H4 (cell line): ENCODE measurements around the gene CEP350. TPM values are rescaled to one million over a fixed set of nuclear protein-coding genes. Genes with fewer than 3 reads are reported as not detected.

Experiments
- DNase-seq: peaks from one replicate; pipeline ENCODE4 v3.0.0-alpha.2; 2015; ENCODE audit warnings: low spot score
- total RNA-seq: library from RNA; depleted of rRNA; stranded (reverse); fragments of >200 nt; shearing (Covaris generic); gene quantifications from 2 replicates; pipeline ENCODE4 v1.2.3, GENCODE V29; 2014; rRNA removed

The CEP350 gene
- 15.4 and 17.9 TPM in 2 replicates for total RNA-seq

- DNase-seq: peak; percentile 99
Measured at GRCh38 chr1:179954493-179955286, at the start of gene CEP350. TSS of gene CEP350 (plus strand) at chr1:179954810. CDS start at chr1:179986182, 31,372 bp downstream.

GRCh38 chr1:179910934-179911333 is 43.7 kb upstream of the CEP350 start:
- no peak for DNase-seq

DNA sequence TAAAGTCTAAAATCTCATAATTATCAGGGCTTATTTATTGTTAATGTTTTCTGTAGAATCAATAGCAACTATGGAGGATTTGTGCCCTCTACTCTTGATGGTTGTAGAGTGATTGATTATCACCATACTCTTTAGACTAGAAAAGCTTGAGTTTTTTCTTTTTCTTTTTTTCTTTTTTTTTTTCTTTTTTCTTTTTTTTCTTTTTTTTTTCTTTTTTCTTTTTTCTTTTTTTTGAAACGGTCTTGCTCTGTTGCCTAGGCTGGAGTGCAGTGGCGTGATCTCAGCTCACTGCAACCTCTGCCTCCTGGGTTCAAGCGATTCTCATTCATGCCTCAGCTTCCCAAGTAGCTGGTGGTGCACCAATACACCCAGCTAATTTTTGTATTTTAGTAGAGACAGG is 42.8 kb upstream of the CEP350 start:
- no peak for DNase-seq

DNA sequence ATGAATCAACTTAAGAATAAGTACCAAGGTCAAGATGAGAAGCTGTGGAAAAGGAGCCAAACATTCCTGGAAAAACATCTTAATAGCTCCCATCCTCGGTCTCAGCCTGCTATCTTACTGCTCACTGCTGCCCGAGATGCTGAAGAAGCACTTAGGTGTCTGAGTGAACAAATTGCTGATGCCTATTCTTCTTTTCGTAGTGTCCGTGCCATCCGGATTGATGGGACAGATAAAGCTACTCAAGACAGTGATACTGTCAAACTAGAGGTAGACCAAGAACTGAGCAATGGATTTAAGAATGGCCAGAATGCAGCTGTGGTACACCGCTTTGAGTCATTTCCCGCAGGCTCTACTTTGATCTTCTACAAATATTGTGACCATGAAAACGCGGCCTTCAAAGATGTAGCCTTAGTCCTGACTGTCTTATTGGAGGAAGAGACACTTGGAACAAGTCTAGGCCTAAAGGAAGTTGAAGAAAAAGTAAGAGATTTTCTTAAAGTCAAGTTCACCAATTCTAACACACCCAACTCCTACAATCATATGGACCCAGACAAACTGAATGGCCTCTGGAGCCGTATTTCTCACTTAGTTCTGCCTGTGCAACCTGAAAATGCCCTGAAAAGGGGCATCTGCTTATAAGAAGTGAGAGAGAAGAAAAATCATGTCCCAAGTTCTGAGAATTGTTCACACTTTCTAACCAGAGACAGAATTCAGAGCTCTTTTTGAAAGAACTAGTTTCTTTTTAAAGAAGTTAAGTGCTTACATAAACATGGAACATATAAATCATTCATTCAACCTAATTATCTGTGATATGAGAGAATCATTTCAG is 36.8 kb upstream of the CEP350 start:
- no peak for DNase-seq

GRCh38 chr1:179921472-179921871 is 33.1 kb upstream of the CEP350 start:
- DNase-seq: no peak

DNA sequence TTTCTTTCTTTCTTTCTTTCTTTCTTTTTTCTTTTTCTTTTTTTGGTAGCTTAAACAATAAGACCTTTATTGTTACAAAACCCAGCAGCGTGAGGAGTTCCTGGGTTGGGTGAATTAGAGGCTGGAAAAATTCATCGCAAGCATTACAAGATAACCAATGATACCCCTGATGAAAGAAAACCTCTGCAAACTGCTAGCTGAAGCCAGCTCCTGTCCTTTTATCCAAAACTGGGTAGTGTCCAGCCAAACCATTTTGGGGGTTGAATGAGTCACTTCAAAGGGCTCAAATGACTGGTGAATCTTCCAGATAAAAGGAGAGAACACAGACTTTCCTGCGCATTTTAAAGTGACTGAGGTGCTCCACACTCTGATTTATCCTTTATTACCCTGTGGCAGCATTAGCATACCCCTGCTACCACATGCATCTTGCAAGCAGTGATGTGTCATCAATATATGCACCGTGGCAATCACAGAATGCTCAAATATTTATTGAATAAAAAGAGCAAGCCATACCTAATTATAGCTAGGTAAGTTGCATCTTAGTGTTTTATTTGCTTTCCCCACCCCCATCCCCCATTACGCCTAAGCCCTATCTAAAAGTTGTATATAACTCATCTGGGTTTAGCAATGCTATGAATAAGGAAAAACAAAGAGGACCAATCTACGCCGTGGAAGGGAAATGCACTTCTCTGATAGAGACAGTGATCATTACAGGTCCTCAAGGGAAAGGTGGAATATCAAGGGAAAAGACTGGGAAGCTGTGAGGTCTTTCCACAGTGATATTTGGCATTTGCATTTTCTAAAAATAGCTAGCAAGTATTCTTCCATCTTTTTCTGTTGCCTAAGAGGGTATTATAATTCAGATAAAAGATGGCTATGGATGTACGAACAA is 32.4 kb upstream of the CEP350 start:
- no peak for DNase-seq

DNA sequence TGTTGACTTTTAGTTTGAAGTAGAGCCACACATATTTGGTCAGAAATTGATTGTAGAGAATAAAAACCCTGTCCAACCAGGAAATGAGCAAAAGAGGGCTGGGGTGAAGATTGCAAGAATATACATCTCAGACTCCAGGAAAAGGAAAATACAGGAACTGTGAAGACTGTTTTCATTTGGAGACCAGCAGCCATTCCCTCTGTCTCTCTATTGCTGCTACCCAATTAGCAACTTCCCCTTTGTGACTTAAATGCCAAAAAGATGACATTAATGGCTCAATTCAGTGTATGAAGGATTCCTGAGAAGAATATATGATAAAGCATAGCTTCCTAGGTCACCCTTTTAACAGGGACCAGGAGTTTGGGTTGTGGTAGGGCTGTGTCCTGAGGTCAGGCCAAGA is 31.6 kb upstream of the CEP350 start:
- DNase-seq: no peak

DNA sequence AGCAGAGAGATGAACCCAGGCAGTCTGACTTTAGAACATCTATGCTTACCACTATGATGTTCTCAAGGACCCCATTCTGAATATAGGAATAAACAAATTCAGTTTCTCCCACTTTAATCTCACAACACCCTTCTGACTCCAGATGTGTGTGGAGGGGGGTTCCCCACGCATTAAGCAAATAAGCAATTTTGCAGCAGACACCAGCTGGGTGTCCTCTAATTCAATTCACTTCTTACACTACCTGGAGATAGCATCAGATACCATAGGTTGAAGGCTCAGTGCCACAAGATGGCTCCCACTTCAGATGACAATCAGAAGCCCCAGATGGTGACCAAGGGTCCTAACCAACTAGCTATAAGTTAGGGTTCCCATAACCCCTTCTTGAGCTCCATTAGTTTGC is 30.3 kb upstream of the CEP350 start:
- DNase-seq: no peak

- no peak for DNase-seq
Measured at GRCh38 chr1:179925302-179925701, 29.3 kb upstream of the CEP350 start.

- DNase-seq: no peak
Measured at GRCh38 chr1:179925922-179926849, 28.4 kb upstream of the CEP350 start.

DNA sequence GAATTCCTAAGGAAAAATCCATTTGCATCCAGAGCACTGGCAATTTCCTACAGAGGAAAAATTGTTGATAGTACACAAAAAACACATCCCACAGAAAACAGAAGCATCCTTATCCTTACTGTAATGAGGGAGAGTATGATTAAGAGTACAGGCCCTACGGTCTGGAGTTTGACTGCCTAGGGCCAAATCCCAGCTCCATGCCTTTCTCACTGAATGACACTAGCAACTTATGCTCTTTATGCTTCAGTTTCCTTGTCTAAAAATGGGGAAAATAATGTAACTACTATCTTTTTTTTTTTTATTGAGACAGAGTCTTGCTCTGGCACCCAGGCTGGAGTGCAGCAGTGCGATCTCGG is 27.8 kb upstream of the CEP350 start:
- DNase-seq: no peak

DNA sequence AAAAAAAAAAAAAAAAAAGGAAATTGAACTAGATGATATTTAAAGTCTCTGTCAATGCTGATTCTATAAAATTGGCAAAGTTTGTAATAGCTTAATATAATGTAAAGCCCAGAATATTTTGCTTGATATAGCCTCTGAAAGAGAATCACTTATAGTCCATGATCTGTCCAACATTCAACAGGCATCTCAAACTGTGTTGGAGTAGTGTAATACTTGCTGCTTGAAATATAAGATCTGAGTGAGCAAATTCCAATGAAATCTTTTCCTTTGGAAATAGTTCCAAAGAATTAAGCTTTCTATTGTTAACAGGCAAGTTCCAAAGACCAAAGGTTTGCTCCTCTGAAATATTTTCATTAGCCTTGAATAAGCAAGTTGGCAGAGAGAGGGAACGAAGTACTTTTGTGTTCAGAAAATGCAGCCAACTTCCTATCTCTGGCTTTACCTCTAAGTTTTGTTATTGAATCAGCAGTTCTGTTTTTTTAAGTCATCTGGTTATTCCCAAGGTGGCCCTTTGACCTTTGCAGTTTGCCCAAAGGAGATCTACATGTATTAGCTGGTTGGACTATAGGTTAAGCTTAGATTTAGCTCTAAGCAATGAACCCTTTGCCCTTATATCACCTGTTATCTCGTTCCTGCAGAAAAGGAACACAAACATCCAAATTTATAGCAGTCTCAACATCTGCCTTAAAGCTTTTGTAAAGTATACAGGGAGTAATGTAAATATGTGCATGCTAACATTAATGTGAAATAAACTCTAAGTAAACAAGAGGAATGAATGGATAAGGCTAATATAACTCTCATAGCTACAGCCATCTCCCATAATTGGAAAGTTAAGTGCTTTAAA is 24.4 kb upstream of the CEP350 start:
- no peak for DNase-seq

DNA sequence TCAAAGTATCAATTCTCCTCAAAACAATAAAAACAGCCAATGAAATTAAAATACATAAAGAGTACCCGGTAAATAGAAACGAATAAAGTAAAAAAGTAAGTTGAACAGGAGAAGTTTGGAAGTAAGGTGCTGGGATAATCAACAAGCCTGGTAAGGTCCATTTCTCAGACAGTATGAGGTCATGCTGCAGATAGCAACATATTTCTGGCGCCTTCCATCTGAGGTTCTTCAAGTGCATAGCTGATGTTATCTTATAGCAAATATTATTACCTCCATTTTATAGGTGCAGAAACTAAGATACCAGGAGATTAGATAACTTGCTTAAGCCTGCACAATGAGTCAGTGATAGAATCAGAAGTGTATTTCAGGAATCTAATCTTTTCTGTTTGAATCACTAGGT is 23.7 kb upstream of the CEP350 start:
- DNase-seq: no peak

DNA sequence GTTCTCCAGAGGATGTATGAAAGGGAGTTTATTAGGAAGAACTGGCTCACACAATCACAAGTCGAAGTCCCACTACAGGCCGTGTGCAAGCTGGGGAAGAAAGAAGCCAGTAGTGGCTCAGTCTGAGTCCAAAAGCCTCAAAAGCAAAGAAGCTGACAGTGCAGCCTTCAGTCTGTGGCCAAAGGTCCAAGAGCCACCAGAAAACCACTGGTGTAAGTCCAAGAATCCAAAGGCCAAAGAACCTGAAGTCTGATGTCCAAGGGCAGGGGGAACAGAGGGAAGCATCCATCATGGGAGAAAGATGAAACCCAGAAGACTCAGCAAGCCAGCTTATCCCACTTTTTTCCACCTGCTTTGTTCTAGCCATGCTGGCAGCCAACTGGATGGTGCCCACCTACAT is 21.4 kb upstream of the CEP350 start:
- no peak for DNase-seq

GRCh38 chr1:179935909-179936496 is 18.6 kb upstream of the CEP350 start:
- no peak for DNase-seq

- no peak for DNase-seq
Measured at GRCh38 chr1:179937668-179938254, 16.8 kb upstream of the CEP350 start.

GRCh38 chr1:179938752-179939151 is 15.9 kb upstream of the CEP350 start:
- DNase-seq: peak; percentile 8

DNA sequence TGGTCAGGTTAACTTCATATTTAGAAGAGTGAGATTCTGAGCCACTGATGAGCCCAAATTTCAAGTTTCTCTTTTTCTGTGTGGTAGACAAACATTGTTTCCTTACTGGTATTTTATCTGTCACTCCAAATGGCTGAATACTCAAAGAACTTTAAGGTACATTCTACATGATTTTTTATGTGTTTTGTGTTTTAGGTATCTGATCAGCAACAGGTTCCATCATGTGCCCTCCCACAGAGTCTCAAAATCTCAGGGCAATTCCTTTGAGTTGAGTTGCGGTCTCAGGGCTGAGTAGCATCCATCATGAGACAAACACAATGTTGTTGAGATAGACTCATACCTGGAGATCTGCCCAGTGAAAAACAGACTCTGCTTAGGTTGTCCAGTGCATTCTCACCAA is 14.7 kb upstream of the CEP350 start:
- DNase-seq: no peak

DNA sequence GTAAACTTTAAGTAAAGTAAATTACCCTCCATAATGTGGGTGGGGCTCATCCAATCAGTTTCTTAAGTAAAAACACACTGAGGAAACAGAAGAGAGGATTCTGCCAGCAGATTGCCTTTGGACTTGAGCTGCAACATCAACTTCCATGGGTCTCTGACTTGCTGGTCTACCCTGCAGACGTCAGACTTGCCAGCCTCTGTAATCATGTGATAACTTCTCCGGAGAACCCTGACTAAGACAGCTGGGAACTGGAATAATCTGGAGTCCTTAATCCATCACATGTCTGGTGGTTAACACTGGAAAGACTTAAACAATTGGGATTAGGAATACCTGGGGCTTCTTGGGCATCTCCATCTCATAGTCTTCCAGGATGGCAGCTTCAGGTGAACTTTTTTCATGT is 13.2 kb upstream of the CEP350 start:
- DNase-seq: no peak
